ENCODE results near the gene B3GALT4.

DNA sequence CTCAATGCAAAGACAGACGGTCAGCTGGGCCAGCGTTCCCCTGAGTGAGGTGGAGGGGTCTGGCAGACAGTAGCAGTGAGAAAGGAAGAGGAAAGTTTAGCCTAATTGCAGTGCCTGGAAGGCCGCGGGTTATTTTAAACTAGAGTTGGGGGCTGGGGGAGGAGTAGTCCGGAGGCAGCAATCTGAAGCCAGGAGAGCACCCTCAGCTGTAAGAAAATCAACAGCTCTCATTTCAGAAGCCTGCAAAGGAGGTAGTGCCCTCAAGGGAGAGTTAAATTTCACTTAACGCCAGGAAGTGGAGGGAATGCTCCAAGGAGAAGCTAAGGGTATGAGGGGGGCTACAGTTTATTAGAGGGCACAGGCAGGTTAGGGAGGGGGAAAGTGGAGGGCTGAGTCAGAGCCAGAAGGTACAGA lies 41.7 kb upstream of the B3GALT4 start:
- TF ChIP-seq ZNF384 (IDR thresholded peaks at IDR 0.05) (no peak), FOXA1 (IDR thresholded peaks at IDR 0.05) (no peak), TARDBP (IDR thresholded peaks at IDR 0.05) (no peak), L3MBTL2 (conservative IDR thresholded peaks at IDR 0.05) (no peak), SUZ12 (IDR thresholded peaks at IDR 0.05) (no peak)
- TF ChIP-seq, protein P1, sequence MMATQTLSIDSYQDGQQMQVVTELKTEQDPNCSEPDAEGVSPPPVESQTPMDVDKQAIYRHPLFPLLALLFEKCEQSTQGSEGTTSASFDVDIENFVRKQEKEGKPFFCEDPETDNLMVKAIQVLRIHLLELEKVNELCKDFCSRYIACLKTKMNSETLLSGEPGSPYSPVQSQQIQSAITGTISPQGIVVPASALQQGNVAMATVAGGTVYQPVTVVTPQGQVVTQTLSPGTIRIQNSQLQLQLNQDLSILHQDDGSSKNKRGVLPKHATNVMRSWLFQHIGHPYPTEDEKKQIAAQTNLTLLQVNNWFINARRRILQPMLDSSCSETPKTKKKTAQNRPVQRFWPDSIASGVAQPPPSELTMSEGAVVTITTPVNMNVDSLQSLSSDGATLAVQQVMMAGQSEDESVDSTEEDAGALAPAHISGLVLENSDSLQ (IDR thresholded peaks at IDR 0.05) = no peak

Measured in HEK293T (cell line).